Body of pancreas (tissue), 4 donors: ENCODE measurements around the gene ATP5PO. TPM values are rescaled to one million over a fixed set of nuclear protein-coding genes. Genes with fewer than 3 reads are reported as not detected.

Source experiments
- ATAC-seq: fragments of 150-250 bp; one replicate; pipeline ENCODE4 v1.9.1; 2016
- DNase-seq, 4 donors: peaks; one replicate each; pipeline ENCODE4 v3.0.0-alpha.2; 2019
- H3K27ac ChIP-seq, 4 donors: fragments of 200-600 bp; sonication (generic); 1 replicate in 3 of 4; 2 replicates in 1 of 4; pipeline versions ENCODE4 v1.5.1 to v1.6.1; 2016 to 2019; ENCODE audit warnings: mild to moderate bottlenecking in 1 of 4, mixed read lengths in 1 of 4, moderate library complexity in 1 of 4
- H3K27me3 ChIP-seq, 2 donors: fragments of 200-600 bp; sonication (generic); one replicate each; pipeline ENCODE4 v1.6.0; 2016; ENCODE audit warnings: mild to moderate bottlenecking in 1 of 2
- H3K36me3 ChIP-seq, 2 donors: fragments of 200-600 bp; sonication (generic); replicated peaks in 1 of 2; 2 replicates each; pipeline ENCODE4 v1.5.1; 2016; ENCODE audit warnings: low read depth in 2 of 2; ENCODE audit not compliant: insufficient read depth in 1 of 2
- H3K4me1 ChIP-seq: fragments of 200-600 bp; sonication (generic); one replicate; pipeline ENCODE4 v1.6.0; 2016
- H3K4me3 ChIP-seq, 2 donors: fragments of 200-600 bp; sonication (generic); 1 replicate in 1 of 2; 2 replicates in 1 of 2; pipeline ENCODE4 v1.5.1; 2016 to 2019
- H3K9me3 ChIP-seq, 3 donors: fragments of 200-600 bp; sonication (generic); 1 replicate in 2 of 3; 2 replicates in 1 of 3; pipeline ENCODE4 v1.5.1; 2016
- POLR2A ChIP-seq, 3 donors: fragments of 450-650 bp; IDR thresholded peaks; one replicate each; pipeline ENCODE4 v1.6.1; 2016; ENCODE audit warnings: antibody characterized with exemption in 3 of 3, mild to moderate bottlenecking in 2 of 3
- WGBS, 2 donors: methylation state at CpG; one replicate each; pipeline ENCODE4 v1.1.5; 2017; 5-methylcytosine and 5-hydroxymethylcytosine counted together
- intact Hi-C: fragments of 100-400 bp; cut with DNase I; formaldehyde crosslinking; loops from one replicate; pipeline ENCODE4 v1.15.1; 2023
- total RNA-seq, 2 donors: library from RNA; depleted of rRNA; stranded (reverse); fragments of >200 nt; gene quantifications; one replicate each; pipeline ENCODE4 v1.1.0, GENCODE V29; 2016
- TF ChIP-seq, protein P1 (sequence below), 7 experiments: fragments of 450-650 bp in 4 of 7; fragments of 200-600 bp in 3 of 7; sonication (generic) in 3 of 7; IDR thresholded peaks; one replicate each; pipeline ENCODE4 v1.5.1; 2016 to 2019; ENCODE audit warnings: antibody characterized with exemption in 7 of 7

The ATP5PO gene
- total RNA-seq, 2 donors from 2014 or later = 79.1 to 85.0 TPM

DNA sequence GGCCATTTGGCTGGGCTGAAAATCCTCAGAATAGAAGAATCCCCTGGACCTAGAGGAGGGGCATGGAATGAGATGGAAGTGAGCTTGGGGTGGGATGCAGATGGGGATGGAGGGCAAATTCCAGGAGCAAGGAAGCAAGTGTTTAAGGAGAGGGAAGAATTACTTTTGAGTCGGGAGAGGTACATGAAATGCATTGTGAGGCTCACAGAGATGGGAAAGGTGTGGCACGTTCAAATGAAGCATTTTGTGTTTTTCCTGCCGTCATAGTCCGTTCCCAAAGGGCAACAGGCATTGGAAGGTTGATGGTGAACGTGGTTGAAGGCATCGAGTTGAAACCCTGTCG lies 30.5 kb downstream of the ATP5PO start:
- intact Hi-C loops = no loop called here
- ATAC-seq = no peak
- Histone ChIP-seq H3K4me1 (no peaks in the 10 kb centered on the region), H3K4me3 (no peak overlapping the region), H3K27me3 (no peaks in the 10 kb centered on the region), H3K27ac (no peak overlapping the region), H3K9me3 (no peaks in the 10 kb centered on the region), H3K36me3 (no peaks in the 10 kb centered on the region)
- WGBS, 2 donors = 65% methylated on average over 7 of the region's 7 CpGs
- no peak for DNase-seq
- TF ChIP-seq, protein P1, sequence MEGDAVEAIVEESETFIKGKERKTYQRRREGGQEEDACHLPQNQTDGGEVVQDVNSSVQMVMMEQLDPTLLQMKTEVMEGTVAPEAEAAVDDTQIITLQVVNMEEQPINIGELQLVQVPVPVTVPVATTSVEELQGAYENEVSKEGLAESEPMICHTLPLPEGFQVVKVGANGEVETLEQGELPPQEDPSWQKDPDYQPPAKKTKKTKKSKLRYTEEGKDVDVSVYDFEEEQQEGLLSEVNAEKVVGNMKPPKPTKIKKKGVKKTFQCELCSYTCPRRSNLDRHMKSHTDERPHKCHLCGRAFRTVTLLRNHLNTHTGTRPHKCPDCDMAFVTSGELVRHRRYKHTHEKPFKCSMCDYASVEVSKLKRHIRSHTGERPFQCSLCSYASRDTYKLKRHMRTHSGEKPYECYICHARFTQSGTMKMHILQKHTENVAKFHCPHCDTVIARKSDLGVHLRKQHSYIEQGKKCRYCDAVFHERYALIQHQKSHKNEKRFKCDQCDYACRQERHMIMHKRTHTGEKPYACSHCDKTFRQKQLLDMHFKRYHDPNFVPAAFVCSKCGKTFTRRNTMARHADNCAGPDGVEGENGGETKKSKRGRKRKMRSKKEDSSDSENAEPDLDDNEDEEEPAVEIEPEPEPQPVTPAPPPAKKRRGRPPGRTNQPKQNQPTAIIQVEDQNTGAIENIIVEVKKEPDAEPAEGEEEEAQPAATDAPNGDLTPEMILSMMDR (IDR thresholded peaks at IDR 0.05) = no peak

DNA sequence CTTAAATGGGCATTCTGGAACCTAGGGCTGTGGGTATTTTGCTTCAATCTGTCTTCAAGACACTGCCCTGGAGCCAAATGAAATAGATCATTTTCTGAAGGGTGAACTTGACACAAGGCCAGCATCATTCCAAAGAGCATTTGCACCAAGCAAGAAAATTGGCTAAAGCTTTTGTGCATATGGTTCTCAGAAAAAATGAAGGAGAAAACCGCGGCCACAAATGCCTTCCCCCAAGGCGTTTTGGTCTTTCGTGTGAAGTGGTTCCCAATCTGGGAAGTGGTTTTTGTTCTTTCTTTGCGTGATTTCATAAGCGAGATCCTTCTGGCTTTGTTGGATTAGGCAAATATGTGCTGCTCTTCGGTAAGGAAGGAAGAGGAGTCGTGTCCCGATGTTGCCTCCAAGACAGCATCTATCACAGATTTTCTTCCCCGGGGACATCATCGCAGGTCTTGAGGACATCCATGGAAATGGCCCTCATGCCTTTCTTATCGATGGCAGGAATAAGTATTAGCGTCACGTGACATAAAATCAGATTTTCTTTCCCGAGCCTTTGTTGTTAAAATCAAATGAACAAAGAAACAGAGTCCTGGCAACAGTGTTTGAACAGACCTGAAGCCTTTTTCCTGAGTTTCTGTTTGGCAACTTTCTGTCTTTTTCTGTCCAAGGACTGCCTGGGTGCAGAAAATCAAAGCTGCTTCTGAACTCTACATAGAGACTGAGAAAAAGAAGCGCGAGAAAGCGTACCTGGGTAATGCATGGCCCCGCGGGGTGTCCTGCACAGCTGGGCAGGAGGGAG lies 31.0 kb downstream of the ATP5PO start:
- intact Hi-C loops = no loop called here
- no peaks in the 10 kb centered on the region for H3K36me3 ChIP-seq
- no peaks in the 10 kb centered on the region for H3K4me1 ChIP-seq
- no peak overlapping the region for H3K27ac ChIP-seq
- 71 to 76% methylated on average over 20 of the region's 20 CpGs for WGBS, 2 donors
- DNase-seq (no peak), ATAC-seq (no peak)
- no peaks in the 10 kb centered on the region for H3K27me3 ChIP-seq
- H3K4me3 ChIP-seq = no peak overlapping the region
- TF ChIP-seq POLR2A (IDR thresholded peaks at IDR 0.05) = no peak
- TF ChIP-seq, protein P1 (IDR thresholded peaks at IDR 0.05) = no peak
- H3K9me3 ChIP-seq = no peaks in the 10 kb centered on the region

DNA sequence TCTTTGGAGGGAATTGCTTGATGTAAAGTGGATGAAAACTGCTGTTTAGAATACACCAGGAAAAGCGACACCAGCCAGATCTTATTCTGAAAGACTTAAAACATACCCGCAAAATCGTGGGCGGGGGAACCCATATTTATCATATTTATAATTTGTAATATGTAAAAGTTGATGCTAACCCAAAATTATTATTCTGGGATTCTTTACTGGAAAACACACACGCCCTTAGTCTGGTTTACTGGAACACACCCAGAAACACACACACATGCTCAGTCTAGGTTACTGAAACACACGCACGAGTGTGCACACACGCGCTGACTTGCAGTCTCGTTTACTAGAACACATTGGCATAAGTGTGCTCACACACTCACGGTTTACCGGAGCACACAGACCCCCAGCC lies 32.5 kb downstream of the ATP5PO start:
- no peaks in the 10 kb centered on the region for H3K4me1 ChIP-seq
- no peaks in the 10 kb centered on the region for H3K27me3 ChIP-seq
- no peaks in the 10 kb centered on the region for H3K36me3 ChIP-seq
- ATAC-seq = no peak
- DNase-seq = no peak
- WGBS, 2 donors = 76 to 82% methylated on average over 12 of the region's 12 CpGs
- no peaks in the 10 kb centered on the region for H3K9me3 ChIP-seq
- intact Hi-C loops = no loop called here
- no peak for TF ChIP-seq POLR2A (IDR thresholded peaks at IDR 0.05)
- TF ChIP-seq, protein P1 (IDR thresholded peaks at IDR 0.05) = no peak
- no peak overlapping the region for H3K4me3 ChIP-seq
- H3K27ac ChIP-seq = no peak overlapping the region

DNA sequence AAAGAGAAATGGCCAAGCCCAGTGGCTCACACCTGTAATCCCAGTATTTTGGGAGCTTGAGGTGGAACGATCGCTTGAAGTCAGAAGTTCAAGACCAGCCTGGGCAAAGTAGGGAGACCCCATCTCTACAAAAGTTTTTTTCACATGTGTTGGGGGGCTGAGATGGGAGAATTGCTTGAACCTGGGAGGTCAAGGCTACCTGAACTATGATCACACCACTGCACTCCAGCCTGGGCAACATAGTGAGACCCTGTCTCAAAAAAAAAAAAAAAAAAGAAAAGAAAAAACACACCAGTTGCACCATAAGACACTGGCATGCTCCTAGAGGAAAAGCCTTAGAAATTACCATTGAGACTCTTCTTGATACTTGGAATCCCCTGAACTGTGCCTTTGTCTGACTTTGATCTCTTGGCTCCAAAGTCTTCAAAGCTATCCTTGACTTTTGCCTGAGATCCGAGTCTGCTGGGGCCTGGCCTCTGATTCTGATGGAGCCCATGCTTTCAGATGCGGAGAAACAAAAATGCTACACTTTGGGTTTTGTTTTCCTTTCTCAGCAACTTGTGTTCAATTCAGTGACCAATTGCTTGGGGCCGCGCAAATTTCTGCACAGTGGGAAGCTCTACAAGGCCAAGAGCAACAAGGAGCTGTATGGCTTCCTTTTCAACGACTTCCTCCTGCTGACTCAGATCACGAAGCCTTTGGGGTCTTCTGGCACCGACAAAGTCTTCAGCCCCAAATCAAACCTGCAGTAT lies 33.7 kb downstream of the ATP5PO start:
- Histone ChIP-seq H3K36me3 (no peaks in the 10 kb centered on the region), H3K4me1 (no peaks in the 10 kb centered on the region), H3K27ac (no peak overlapping the region), H3K4me3 (no peak overlapping the region), H3K27me3 (no peaks in the 10 kb centered on the region), H3K9me3 (no peaks in the 10 kb centered on the region)
- WGBS, 2 donors = 75 to 84% methylated on average over 9 of the region's 9 CpGs
- intact Hi-C loops = no loop called here
- ATAC-seq (no peak), DNase-seq (no peak)
- TF ChIP-seq POLR2A (IDR thresholded peaks at IDR 0.05) = no peak
- TF ChIP-seq, protein P1 (IDR thresholded peaks at IDR 0.05) = no peak
